HFFc6 (cell line): Measurements from ENCODE around the gene MATCAP1. TPM values are rescaled to one million over a fixed set of nuclear protein-coding genes. Genes with fewer than 3 reads are reported as not detected.

Source experiments
- DNase-seq: peaks from one replicate; pipeline ENCODE4 v3.0.0-alpha.2; 2018
- H3K27ac Mint-ChIP-seq: 2 replicates; pipeline ENCODE4 v1.8.0; 2020; ENCODE audit warnings: mild to moderate bottlenecking, mixed read lengths
- H3K27me3 Mint-ChIP-seq: 2 replicates; pipeline ENCODE4 v1.8.0; 2021; ENCODE audit warnings: mild to moderate bottlenecking, moderate library complexity, mixed read lengths; ENCODE audit not compliant: insufficient read depth
- H3K36me3 Mint-ChIP-seq: 2 replicates; pipeline ENCODE4 v1.8.0; 2021; ENCODE audit warnings: low read depth, mixed read lengths
- H3K4me1 Mint-ChIP-seq: 2 replicates; pipeline ENCODE4 v1.8.0; 2020; ENCODE audit warnings: low read depth, mixed read lengths
- H3K4me3 Mint-ChIP-seq: 2 replicates; pipeline ENCODE4 v1.8.0; 2020; ENCODE audit warnings: mild to moderate bottlenecking, moderate library complexity, mixed read lengths
- H3K9me3 Mint-ChIP-seq: 2 replicates; pipeline ENCODE4 v1.8.0; 2020; ENCODE audit warnings: mild to moderate bottlenecking, mixed read lengths
- total RNA-seq, 6 experiments: library from RNA; stranded (reverse); fragmentation: NEBNext Ultra II Directional; extraction: Animal tissue kit (Norgen Biotek cat#: 25700); gene quantifications; 2 replicates in 1 of 6; 3 replicates in 5 of 6; pipeline ENCODE4 v1.2.3, GENCODE V29; 2021
- TF ChIP-seq, protein P1 (sequence below): fragments of 200-600 bp; sonication (generic); IDR thresholded peaks from 2 replicates; pipeline ENCODE4 v1.5.0; 2021; ENCODE audit warnings: antibody characterized with exemption, mild to moderate bottlenecking

MATCAP1 gene
- total RNA-seq, 6 experiments from 2014 or later = 9.6 to 13.8 (median 11.6) TPM

DNA sequence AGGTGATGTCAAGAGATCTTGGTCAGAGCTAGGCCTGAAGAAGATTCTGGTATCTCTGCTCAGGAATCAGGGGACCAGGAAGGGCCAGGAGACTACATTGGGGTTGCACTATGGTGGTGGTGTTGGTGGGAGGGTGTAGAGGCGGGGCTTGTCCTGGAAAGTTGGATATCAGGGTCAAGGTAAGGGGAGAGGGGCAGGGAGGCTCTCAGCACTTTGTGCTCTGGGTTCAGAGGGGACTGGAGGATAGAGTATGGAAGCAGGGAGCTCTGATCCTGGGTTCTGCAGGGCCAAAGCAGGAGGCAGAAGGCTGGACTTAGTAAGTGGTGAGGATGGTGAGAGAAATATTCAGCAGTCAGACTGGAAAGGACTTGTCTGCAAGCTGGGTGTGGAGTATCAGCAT lies 10.4 kb downstream of the MATCAP1 start:
- no peaks in the 10 kb centered on the region; the same call in 1 of the 2 replicates for H3K27me3 Mint-ChIP-seq
- TF ChIP-seq, protein P1, sequence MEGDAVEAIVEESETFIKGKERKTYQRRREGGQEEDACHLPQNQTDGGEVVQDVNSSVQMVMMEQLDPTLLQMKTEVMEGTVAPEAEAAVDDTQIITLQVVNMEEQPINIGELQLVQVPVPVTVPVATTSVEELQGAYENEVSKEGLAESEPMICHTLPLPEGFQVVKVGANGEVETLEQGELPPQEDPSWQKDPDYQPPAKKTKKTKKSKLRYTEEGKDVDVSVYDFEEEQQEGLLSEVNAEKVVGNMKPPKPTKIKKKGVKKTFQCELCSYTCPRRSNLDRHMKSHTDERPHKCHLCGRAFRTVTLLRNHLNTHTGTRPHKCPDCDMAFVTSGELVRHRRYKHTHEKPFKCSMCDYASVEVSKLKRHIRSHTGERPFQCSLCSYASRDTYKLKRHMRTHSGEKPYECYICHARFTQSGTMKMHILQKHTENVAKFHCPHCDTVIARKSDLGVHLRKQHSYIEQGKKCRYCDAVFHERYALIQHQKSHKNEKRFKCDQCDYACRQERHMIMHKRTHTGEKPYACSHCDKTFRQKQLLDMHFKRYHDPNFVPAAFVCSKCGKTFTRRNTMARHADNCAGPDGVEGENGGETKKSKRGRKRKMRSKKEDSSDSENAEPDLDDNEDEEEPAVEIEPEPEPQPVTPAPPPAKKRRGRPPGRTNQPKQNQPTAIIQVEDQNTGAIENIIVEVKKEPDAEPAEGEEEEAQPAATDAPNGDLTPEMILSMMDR = no peak
- H3K4me1 Mint-ChIP-seq = peaks cover 33% of the 10 kb centered on the region
- peak overlapping the region; percentile 90 for H3K4me3 Mint-ChIP-seq
- no peaks in the 10 kb centered on the region for H3K9me3 Mint-ChIP-seq
- H3K36me3 Mint-ChIP-seq = no peaks in the 10 kb centered on the region
- DNase-seq = no peak
- peak overlapping the region; percentile 90 for H3K27ac Mint-ChIP-seq

DNA sequence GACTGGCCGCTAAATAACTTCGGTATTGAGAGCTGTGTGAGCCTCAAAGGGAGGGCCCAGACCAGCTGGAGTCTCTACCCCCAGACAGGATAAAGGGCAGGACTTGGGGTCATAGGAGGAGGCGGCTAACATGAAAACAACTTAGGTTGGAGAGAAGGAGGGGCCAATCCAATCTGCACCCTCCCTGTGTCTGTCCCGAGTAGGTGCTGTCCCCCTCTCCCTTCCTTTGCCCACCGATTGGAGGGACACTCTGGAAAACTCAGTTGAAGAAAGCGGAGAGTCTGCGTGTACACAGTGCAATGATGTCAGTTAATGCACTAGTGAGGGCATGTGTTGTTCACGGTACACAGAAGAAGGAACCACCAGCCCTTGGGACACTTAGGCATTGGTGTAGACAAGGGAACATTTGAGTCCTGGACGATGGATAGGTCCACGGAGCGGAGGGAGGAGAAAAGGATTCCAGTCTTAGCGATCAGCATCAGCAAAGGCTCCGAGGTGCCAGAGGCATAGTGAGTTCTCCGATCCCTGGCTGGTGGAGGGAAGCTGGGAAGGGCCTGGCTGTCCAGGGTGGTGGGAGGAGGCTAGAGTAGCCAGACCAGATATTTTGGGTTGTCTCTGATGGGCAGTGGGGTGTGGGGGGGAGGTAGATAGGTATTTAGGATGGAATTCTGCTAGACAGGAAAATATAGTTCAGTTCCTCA lies 12.7 kb downstream of the MATCAP1 start:
- DNase-seq = no peak

DNA sequence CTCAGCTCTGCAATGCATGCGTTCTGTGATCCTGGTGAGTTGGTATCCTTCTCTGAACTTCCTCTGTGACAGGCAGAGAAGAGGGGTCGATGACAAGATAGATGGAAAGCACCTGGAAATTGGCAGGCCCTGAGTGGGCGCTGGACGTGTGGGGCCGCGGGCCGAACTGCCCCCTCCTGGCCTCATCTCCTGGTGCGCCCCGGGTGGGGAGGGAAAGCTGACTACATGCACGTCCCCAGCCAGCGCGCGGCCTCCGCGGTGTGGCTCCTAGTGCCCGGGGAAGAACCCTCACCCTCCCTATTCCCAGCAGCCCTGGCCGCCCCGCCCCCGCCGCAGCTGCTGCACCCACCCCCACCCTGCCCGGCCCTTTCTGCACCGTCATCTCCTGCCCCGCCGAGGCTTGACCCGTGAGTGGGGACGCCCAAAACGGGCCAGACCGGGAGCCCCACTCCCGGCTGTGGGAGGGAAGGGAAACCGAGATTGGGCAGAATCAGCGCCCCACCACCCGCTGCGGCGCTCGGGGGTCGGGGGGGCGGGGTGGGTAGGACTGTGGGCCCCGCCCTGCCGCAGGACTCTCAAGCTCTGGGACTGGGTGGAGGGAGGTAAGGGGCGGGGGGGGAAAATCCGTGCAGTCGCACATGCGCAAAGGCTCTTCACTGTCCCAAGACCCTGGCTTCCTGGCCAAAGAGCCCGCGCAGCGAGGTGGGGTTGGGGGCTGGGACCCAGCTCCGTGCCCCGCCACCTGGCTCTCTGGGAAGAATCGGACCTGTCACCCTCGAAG lies 13.4 kb downstream of the MATCAP1 start, which contains the start of gene NOL3:
NOL3 (plus strand) TSS at position 371 of the 781 bp plus-strand sequence.
- DNase-seq = peak; percentile 62
- Mint-ChIP-seq H3K27me3 (0 out of 2 replicates have a peak, but pooled peaks cover 3% of the 10 kb centered on the region), H3K36me3 (no peaks in the 10 kb centered on the region)

More for the DNA sequence above, 12.7 kb downstream of the MATCAP1 start:
- Mint-ChIP-seq H3K4me3 (peak overlapping the region; percentile 92), H3K4me1 (peaks cover 33% of the 10 kb centered on the region), H3K9me3 (no peaks in the 10 kb centered on the region), H3K36me3 (no peaks in the 10 kb centered on the region), H3K27me3 (peaks cover under 1% of the 10 kb centered on the region; the same call in 1 of the 2 replicates), H3K27ac (peak overlapping the region; percentile 89)
- TF ChIP-seq, protein P1 = no peak

DNA sequence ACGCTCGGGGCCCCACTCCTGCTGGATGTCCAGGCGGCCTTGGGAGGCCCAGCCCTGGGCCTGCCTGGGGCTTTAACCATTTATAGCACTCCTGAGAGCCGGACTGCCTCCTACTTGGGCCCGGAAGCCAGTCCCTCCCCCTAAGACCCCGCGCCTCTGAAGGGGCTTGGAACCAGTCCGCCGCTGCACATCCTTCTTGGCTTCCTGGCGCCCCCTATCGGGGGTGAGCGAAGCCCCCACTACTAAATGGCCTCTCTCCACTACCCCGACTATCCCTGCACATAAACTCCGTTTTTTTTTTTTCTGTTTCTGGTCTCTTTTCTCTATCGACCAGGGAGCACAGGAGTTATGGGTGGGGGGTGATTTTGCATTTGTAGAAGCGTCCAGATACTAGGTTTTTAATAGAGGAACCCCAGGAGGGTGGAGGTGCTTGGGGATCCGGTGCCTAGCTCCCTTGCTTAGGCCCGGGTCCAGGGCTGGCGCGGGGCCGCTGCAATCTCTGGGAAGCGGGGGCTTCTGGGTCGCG lies 14.1 kb downstream of the MATCAP1 start:
- 0 out of 2 replicates have a peak, but pooled peaks cover 8% of the 10 kb centered on the region for H3K27me3 Mint-ChIP-seq
- peak overlapping the region; percentile 89 for H3K27ac Mint-ChIP-seq
- TF ChIP-seq, protein P1 = peak; percentile 83
- H3K36me3 Mint-ChIP-seq = no peaks in the 10 kb centered on the region
- peaks cover 33% of the 10 kb centered on the region for H3K4me1 Mint-ChIP-seq
- no peak for DNase-seq
- no peaks in the 10 kb centered on the region for H3K9me3 Mint-ChIP-seq
- peak overlapping the region; percentile 92 for H3K4me3 Mint-ChIP-seq

More for the DNA sequence above, 13.4 kb downstream of the MATCAP1 start, which contains the start of gene NOL3:
- Mint-ChIP-seq H3K4me1 (peaks cover 33% of the 10 kb centered on the region), H3K27ac (peak within 1 kb of the TSS; percentile 89), H3K9me3 (no peaks in the 10 kb centered on the region), H3K4me3 (peak within 1 kb of the TSS; percentile 92)
- TF ChIP-seq, protein P1 = no peak

DNA sequence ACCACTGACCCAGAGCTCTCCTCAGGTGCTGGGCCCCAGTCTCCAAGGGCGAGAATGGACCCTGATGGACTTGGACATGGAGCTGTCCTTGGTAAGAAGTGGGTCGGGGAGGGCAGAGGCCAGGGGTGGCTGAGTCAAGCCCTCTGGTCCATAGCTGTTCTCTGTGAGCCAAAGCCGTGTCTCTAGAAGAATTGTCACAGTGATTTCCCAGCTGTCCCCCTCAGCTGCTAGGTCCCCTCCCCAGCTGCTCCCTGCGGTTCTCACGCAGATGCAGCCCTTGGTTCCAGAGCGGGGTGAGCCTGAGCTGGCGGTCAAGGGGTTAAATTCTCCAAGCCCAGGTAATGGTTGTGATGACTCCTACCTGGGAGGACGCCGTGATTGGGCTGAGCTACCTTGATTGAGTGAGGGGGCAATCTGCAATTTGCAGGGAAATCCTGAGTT lies 14.7 kb downstream of the MATCAP1 start:
- Mint-ChIP-seq H3K27me3 (0 out of 2 replicates have a peak, but pooled peaks cover 9% of the 10 kb centered on the region), H3K27ac (no peak overlapping the region), H3K4me3 (no peak overlapping the region), H3K4me1 (peaks cover 32% of the 10 kb centered on the region), H3K36me3 (no peaks in the 10 kb centered on the region), H3K9me3 (no peaks in the 10 kb centered on the region)
- no peak for DNase-seq
- TF ChIP-seq, protein P1 = no peak
